SH-SY5Y (cell line): ENCODE data around the gene TRIM7.

Source experiments
- GATA2 ChIP-seq: IDR thresholded peaks from 2 replicates; pipeline ENCODE4 v1.6.1; 2011; ENCODE audit warnings: mild to moderate bottlenecking, low read depth, low read length
- GATA3 ChIP-seq: IDR thresholded peaks from 2 replicates; pipeline ENCODE4 v1.6.1; 2011; ENCODE audit warnings: low read depth, mild to moderate bottlenecking, low read length, moderate library complexity

DNA sequence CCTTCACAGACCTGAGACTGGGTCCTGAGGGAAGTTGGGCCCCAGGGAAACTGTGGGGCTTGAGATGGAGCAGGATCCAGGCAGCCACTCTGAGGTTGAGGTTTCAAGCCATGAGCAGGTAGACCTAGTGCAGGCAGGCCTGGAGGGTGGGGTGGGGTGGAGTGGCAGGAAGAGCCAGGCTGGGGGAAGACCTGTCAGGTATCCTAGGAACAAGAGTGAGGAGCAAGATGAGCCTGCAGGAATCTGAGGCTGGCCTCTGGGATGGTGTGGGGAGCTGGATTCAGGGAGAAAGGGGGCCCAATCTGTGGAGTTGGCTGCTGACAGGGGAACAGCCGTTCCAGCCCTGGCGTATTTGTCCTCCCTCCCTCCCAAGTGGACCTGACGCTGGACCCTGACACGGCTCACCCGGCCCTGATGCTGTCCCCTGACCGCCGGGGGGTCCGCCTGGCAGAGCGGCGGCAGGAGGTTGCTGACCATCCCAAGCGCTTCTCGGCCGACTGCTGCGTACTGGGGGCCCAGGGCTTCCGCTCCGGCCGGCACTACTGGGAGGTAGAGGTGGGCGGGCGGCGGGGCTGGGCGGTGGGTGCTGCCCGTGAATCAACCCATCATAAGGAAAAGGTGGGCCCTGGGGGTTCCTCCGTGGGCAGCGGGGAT lies 28.9 kb upstream of the TRIM7 start:
- no peak for TF ChIP-seq GATA3
- TF ChIP-seq GATA2 = no peak
